H1 (cell line): ENCODE data around the gene FBXW8. TPM values are rescaled to one million over a fixed set of nuclear protein-coding genes. Genes with fewer than 3 reads are reported as not detected.

Source experiments
- CTCF ChIA-PET: fragments of 300-600 bp; sonication (Branson Sonifier 250); formaldehyde crosslinking; loops from one replicate; lab custom pipeline; 2021; ENCODE audit not compliant: partially characterized antibody; lab: Charles Lee
- POLR2A ChIA-PET: fragments of 300-600 bp; sonication (Branson Sonifier 250); formaldehyde crosslinking; loops from one replicate; lab custom pipeline; 2021; ENCODE audit warnings: inconsistent platforms; ENCODE audit not compliant: partially characterized antibody; lab: Charles Lee
- DNase-seq, 2 experiments: peaks; one replicate each; pipeline versions ENCODE4 v3.0.0 to v3.0.0-alpha.2; 2010 to 2022; ENCODE audit warnings: low spot score in 2 of 2, low read depth in 1 of 2, mixed read lengths in 1 of 2
- FAIRE-seq: peaks from 2 replicates; lab custom pipeline; 2011; peaks lifted over from hg19 to GRCh38; lab: Jason Lieb, UNC
- H2AFZ ChIP-seq: 2 replicates; pipeline ENCODE4 v1.8.1; 2012; ENCODE audit warnings: low read length, inconsistent platforms
- H2AK5ac ChIP-seq: 2 replicates; pipeline ENCODE4 v1.6.1; 2013; ENCODE audit warnings: low read depth, low read length
- H2BK120ac ChIP-seq: replicated peaks from 2 replicates; pipeline ENCODE3; 2013; ENCODE audit warnings: low read depth, low read length, inconsistent platforms
- H2BK12ac ChIP-seq: 2 replicates; pipeline ENCODE4 v1.6.1; 2013; ENCODE audit warnings: low read depth, low read length
- H2BK15ac ChIP-seq: 2 replicates; pipeline ENCODE4 v1.6.1; 2013; ENCODE audit warnings: low read length
- H2BK20ac ChIP-seq: 2 replicates; pipeline ENCODE4 v1.6.1; 2013; ENCODE audit warnings: low read length
- H2BK5ac ChIP-seq: 2 replicates; pipeline ENCODE4 v1.6.1; 2013; ENCODE audit warnings: low read depth, low read length
- H3K14ac ChIP-seq: 2 replicates; pipeline ENCODE4 v1.6.1; 2013; ENCODE audit warnings: inconsistent platforms; ENCODE audit not compliant: insufficient read length
- H3K18ac ChIP-seq: 2 replicates; pipeline ENCODE4 v1.6.1; 2013; ENCODE audit warnings: low read length; ENCODE audit errors: extremely low read depth
- H3K23ac ChIP-seq: 2 replicates; pipeline ENCODE4 v1.6.1; 2013; ENCODE audit warnings: inconsistent platforms; ENCODE audit not compliant: insufficient read length
- H3K23me2 ChIP-seq: 2 replicates; pipeline ENCODE4 v1.6.1; 2013; ENCODE audit warnings: low read depth, low read length
- H3K27ac ChIP-seq: 2 replicates; pipeline ENCODE4 v1.6.1; 2011; ENCODE audit warnings: low read depth, low read length, inconsistent platforms
- H3K27me3 ChIP-seq, 4 experiments: replicated peaks in 1 of 4; 1 replicate in 1 of 4; 2 replicates in 3 of 4; pipeline versions ENCODE4 v1.6.1 to v1.8.1; 2011 to 2013; ENCODE audit warnings: low read length in 3 of 4, mild to moderate bottlenecking in 3 of 4, inconsistent platforms in 2 of 4, mixed read lengths in 2 of 4, moderate library complexity in 1 of 4; ENCODE audit not compliant: control insufficient read depth in 3 of 4, insufficient read depth in 3 of 4; ENCODE audit errors: extremely low read depth in 1 of 4
- H3K36me3 ChIP-seq, 4 experiments: 2 replicates each; pipeline versions ENCODE4 v1.6.1 to v1.8.1; 2011 to 2013; ENCODE audit warnings: mild to moderate bottlenecking in 4 of 4, low read length in 3 of 4, moderate library complexity in 2 of 4, control low read depth in 1 of 4, inconsistent platforms in 1 of 4; ENCODE audit not compliant: insufficient read depth in 4 of 4, control insufficient read depth in 2 of 4
- H3K4ac ChIP-seq: replicated peaks from 2 replicates; pipeline ENCODE3; 2013; ENCODE audit warnings: low read length, low read depth, mixed read lengths, inconsistent platforms; ENCODE audit not compliant: insufficient read length
- H3K4me1 ChIP-seq, 4 experiments: replicated peaks in 1 of 4; 1 replicate in 1 of 4; 2 replicates in 3 of 4; pipeline versions ENCODE4 v1.6.1 to v1.8.1; 2011 to 2013; ENCODE audit warnings: low read length in 3 of 4, inconsistent platforms in 2 of 4, mixed read lengths in 1 of 4; ENCODE audit not compliant: insufficient read depth in 4 of 4, control insufficient read depth in 3 of 4
- H3K4me2 ChIP-seq, 2 experiments: 2 replicates each; pipeline versions ENCODE4 v1.6.1 to v1.8.1; 2011 to 2013; ENCODE audit warnings: low read depth in 2 of 2, low read length in 2 of 2, control low read depth in 1 of 2, inconsistent platforms in 1 of 2, mild to moderate bottlenecking in 1 of 2; ENCODE audit not compliant: insufficient read depth in 1 of 2
- H3K4me3 ChIP-seq, 4 experiments: fragments of 200-600, 300-600 bp in 1 of 4; sonication (generic), shearing (Covaris generic), sonication (Bioruptor Twin) in 1 of 4; 2 replicates each; pipeline versions ENCODE4 v1.5.1 to v1.8.1; 2011 to 2016; ENCODE audit warnings: low read length in 4 of 4, low read depth in 3 of 4, control low read depth in 2 of 4, inconsistent platforms in 2 of 4, mild to moderate bottlenecking in 2 of 4, mixed read lengths in 1 of 4, moderate library complexity in 1 of 4; ENCODE audit not compliant: insufficient read depth in 2 of 4; ENCODE audit errors: extremely low read depth in 1 of 4
- H3K56ac ChIP-seq: replicated peaks from 2 replicates; pipeline ENCODE3; 2013; ENCODE audit warnings: low read depth, mild to moderate bottlenecking, mixed read lengths, low read length, inconsistent platforms; ENCODE audit not compliant: insufficient read length
- H3K79me1 ChIP-seq: 2 replicates; pipeline ENCODE4 v1.6.1; 2013; ENCODE audit warnings: low read depth, low read length, control low read depth
- H3K79me2 ChIP-seq, 2 experiments: 2 replicates each; pipeline versions ENCODE4 v1.6.1 to v1.8.1; 2012 to 2013; ENCODE audit warnings: low read length in 2 of 2, mild to moderate bottlenecking in 2 of 2, inconsistent platforms in 1 of 2; ENCODE audit not compliant: insufficient read depth in 2 of 2, control insufficient read depth in 1 of 2
- H3K9ac ChIP-seq, 4 experiments: replicated peaks in 1 of 4; 1 replicate in 1 of 4; 2 replicates in 3 of 4; pipeline versions ENCODE4 v1.6.1 to v1.8.1; 2011 to 2013; ENCODE audit warnings: low read depth in 3 of 4, low read length in 3 of 4, control low read depth in 2 of 4, mild to moderate bottlenecking in 2 of 4, moderate library complexity in 2 of 4, inconsistent platforms in 1 of 4; ENCODE audit errors: extremely low read depth in 1 of 4
- H3K9me3 ChIP-seq, 2 experiments: 2 replicates each; pipeline versions ENCODE4 v1.6.1 to v1.8.1; 2012 to 2013; ENCODE audit warnings: mild to moderate bottlenecking in 2 of 2, moderate library complexity in 2 of 2, control low read depth in 1 of 2, inconsistent platforms in 1 of 2, low read depth in 1 of 2, low read length in 1 of 2, mixed read lengths in 1 of 2; ENCODE audit not compliant: insufficient read depth in 2 of 2
- H4K20me1 ChIP-seq, 2 experiments: replicated peaks in 1 of 2; 2 replicates each; pipeline versions ENCODE3 to v1.8.1; 2011 to 2013; ENCODE audit warnings: inconsistent platforms in 2 of 2, low read length in 2 of 2, mild to moderate bottlenecking in 1 of 2; ENCODE audit not compliant: insufficient read depth in 2 of 2, control insufficient read depth in 1 of 2
- H4K5ac ChIP-seq: 2 replicates; pipeline ENCODE4 v1.6.1; 2013; ENCODE audit warnings: low read length, low read depth, mixed read lengths, inconsistent platforms; ENCODE audit not compliant: insufficient read length
- H4K8ac ChIP-seq: 2 replicates; pipeline ENCODE4 v1.8.0; 2013; ENCODE audit warnings: mild to moderate bottlenecking, moderate library complexity, low read length, inconsistent platforms; ENCODE audit not compliant: insufficient read depth; ENCODE audit errors: extremely low read depth
- H4K91ac ChIP-seq: replicated peaks from 2 replicates; pipeline ENCODE3; 2013; ENCODE audit warnings: low read length, mixed read lengths, inconsistent platforms; ENCODE audit not compliant: insufficient read length
- USF2 ChIP-seq: IDR thresholded peaks from 2 replicates; pipeline ENCODE4 v1.6.1; 2011; ENCODE audit warnings: low read length, improper control_type of control experiment
- WGBS, 2 experiments: shearing (Covaris generic) in 1 of 2; methylation state at CpG; one replicate each; pipeline versions ENCODE4 v1.1.6 to v1.1.7; 2013 to 2015; ENCODE audit warnings: low lambda C conversion rate in 2 of 2, mixed read lengths in 2 of 2, inconsistent platforms in 1 of 2, low coverage in 1 of 2, missing lambda C conversion rate in 1 of 2; ENCODE audit not compliant: insufficient replicate concordance in 2 of 2, insufficient coverage in 1 of 2, insufficient read length in 1 of 2; ENCODE audit errors: extremely low coverage in 1 of 2, missing lambda C conversion rate in 1 of 2; 5-methylcytosine and 5-hydroxymethylcytosine counted together
- polyA plus RNA-seq, 7 experiments: library from polyadenylated mRNA; depleted of rRNA in 3 of 7; stranded (reverse) in 5 of 7; unstranded in 2 of 7; fragments of >200 nt in 5 of 7; fragments of 200-250 nt in 2 of 7; gene quantifications; 1 replicate in 5 of 7; 2 replicates in 1 of 7; 4 replicates in 1 of 7; pipeline versions ENCODE4 v1.2.1 to v1.2.3, GENCODE V29; 2011 to 2013; ENCODE audit warnings: missing spikeins in 2 of 7, mixed read lengths in 2 of 7
- total RNA-seq: library from RNA; stranded (reverse); fragmentation: NEBNext Ultra II Directional; extraction: Animal tissue kit (Norgen Biotek cat#: 25700); gene quantifications from 2 replicates; pipeline ENCODE4 v1.2.1, GENCODE V29; 2021
- TF ChIP-seq, protein P1 (sequence below): IDR thresholded peaks from 2 replicates; pipeline ENCODE4 v1.6.1; 2012; ENCODE audit warnings: inconsistent platforms

Gene FBXW8
- total and polyA plus RNA-seq, 2 of the 8 experiments (the other 6 are each of a cell fraction or from before 2014, with no cell fraction given) = 15.8 to 16.0 TPM

DNA sequence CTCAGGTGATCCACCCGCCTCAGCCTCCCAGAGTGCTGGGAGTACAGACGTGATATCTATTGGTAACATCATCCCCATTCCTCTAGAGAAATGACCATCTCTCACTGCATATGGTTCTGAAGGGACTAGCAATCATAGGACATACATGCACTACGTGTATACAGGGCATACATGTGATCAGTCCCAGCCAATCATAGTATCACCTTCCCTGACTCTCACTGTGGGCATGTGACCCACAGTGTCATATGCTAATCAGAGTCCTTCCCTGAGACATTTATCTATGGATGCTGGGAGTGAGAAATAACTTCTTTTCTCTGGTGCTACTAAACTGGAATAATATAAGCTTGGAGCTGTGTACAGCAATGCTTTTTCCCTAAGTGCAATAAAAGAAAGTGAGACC is 12.1 kb upstream of the FBXW8 start:
- no peak for DNase-seq
- no peak overlapping the region for H2BK12ac ChIP-seq
- no peak for FAIRE-seq
- no peak overlapping the region for H2AK5ac ChIP-seq
- H2BK120ac ChIP-seq = no peak overlapping the region
- H3K9ac ChIP-seq = no peak overlapping the region
- H4K20me1 ChIP-seq = no peaks in the 10 kb centered on the region
- no peak overlapping the region for H3K4ac ChIP-seq
- H4K5ac ChIP-seq = no peak overlapping the region
- no peak overlapping the region for H3K18ac ChIP-seq
- no peak overlapping the region for H2AFZ ChIP-seq
- no peak overlapping the region for H4K8ac ChIP-seq
- no peaks in the 10 kb centered on the region for H3K9me3 ChIP-seq
- no peaks in the 10 kb centered on the region for H3K36me3 ChIP-seq
- H3K79me1 ChIP-seq = no peaks in the 10 kb centered on the region
- no peak overlapping the region for H2BK15ac ChIP-seq
- 0 out of 2 replicates have a peak, but pooled peaks have one; percentile 34 for TF ChIP-seq USF2
- TF ChIP-seq, protein P1, sequence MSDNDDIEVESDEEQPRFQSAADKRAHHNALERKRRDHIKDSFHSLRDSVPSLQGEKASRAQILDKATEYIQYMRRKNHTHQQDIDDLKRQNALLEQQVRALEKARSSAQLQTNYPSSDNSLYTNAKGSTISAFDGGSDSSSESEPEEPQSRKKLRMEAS = no peak
- H3K79me2 ChIP-seq = no peaks in the 10 kb centered on the region
- H3K23me2 ChIP-seq = no peaks in the 10 kb centered on the region
- H2BK20ac ChIP-seq = no peak overlapping the region
- no peaks in the 10 kb centered on the region for H3K4me1 ChIP-seq
- H3K23ac ChIP-seq = no peak overlapping the region
- no peak overlapping the region for H4K91ac ChIP-seq
- no peak overlapping the region for H3K4me3 ChIP-seq
- ChIA-PET CTCF (interaction anchor here (1.2 to 3.4 kb wide), 6 partner anchors 9 to 221 kb away, joined by 3 to 10 read pairs (median 6); no protein-coding TSS in a partner anchor), POLR2A (interaction anchor here (1.2 kb wide), 1 partner anchor 10 kb away, joined by 4 read pairs; no protein-coding TSS in a partner anchor)
- WGBS, 2 experiments = 77% methylated on average over 3 of the region's 3 CpGs; no CpG with 5 or more reads in 1 of the 2 experiments
- H2BK5ac ChIP-seq = no peak overlapping the region
- no peak overlapping the region for H3K4me2 ChIP-seq
- no peak overlapping the region for H3K56ac ChIP-seq
- H3K27me3 ChIP-seq = no peaks in the 10 kb centered on the region
- H3K14ac ChIP-seq = no peak overlapping the region
- H3K27ac ChIP-seq = no peak overlapping the region
